Glutamatergic neuron (in vitro differentiated cells): ENCODE measurements around the gene TDRD9. TPM values are rescaled to one million over a fixed set of nuclear protein-coding genes. Genes with fewer than 3 reads are reported as not detected.

ENCODE experiments used
- DNase-seq: peaks from one replicate; pipeline ENCODE4 v3.0.0; 2022
- H3K27ac Mint-ChIP-seq: one replicate; pipeline ENCODE4 v1.8.0; 2020; ENCODE audit warnings: mild to moderate bottlenecking, mixed read lengths, inconsistent platforms; ENCODE audit not compliant: unreplicated experiment
- H3K27me3 Mint-ChIP-seq: one replicate; pipeline ENCODE4 v1.8.0; 2020; ENCODE audit warnings: mild to moderate bottlenecking, moderate library complexity, mixed read lengths, inconsistent platforms; ENCODE audit not compliant: unreplicated experiment
- H3K36me3 Mint-ChIP-seq: one replicate; pipeline ENCODE4 v1.8.0; 2020; ENCODE audit warnings: mild to moderate bottlenecking, mixed read lengths, inconsistent platforms; ENCODE audit not compliant: unreplicated experiment
- H3K4me1 Mint-ChIP-seq: one replicate; pipeline ENCODE4 v1.8.0; 2020; ENCODE audit warnings: mild to moderate bottlenecking, low read depth, mixed read lengths, inconsistent platforms; ENCODE audit not compliant: unreplicated experiment
- H3K4me3 Mint-ChIP-seq: one replicate; pipeline ENCODE4 v1.8.0; 2020; ENCODE audit warnings: mild to moderate bottlenecking, mixed read lengths, inconsistent platforms; ENCODE audit not compliant: unreplicated experiment
- H3K9me3 Mint-ChIP-seq: one replicate; pipeline ENCODE4 v1.8.0; 2020; ENCODE audit warnings: mild to moderate bottlenecking, moderate library complexity, mixed read lengths, inconsistent platforms; ENCODE audit not compliant: unreplicated experiment
- CTCF ChIP-seq: fragments of 200-600 bp; sonication (generic); IDR thresholded peaks from one replicate; pipeline ENCODE4 v1.5.0; 2021; ENCODE audit not compliant: partially characterized antibody, unreplicated experiment
- total RNA-seq: library from RNA; stranded (reverse); fragmentation: NEBNext Ultra II Directional; extraction: Animal tissue kit (Norgen Biotek cat#: 25700); gene quantifications from one replicate; pipeline ENCODE4 v1.2.1, GENCODE V29; 2021; ENCODE audit not compliant: unreplicated experiment

The TDRD9 gene
- total RNA-seq, 1 donor from 2014 or later: not detected

GRCh38 chr14:104014764-104015163, 86.5 kb downstream of the TDRD9 start:
- H3K36me3 Mint-ChIP-seq: no peaks in the 10 kb centered on the region
- H3K27ac Mint-ChIP-seq: no peak overlapping the region
- no peak for TF ChIP-seq CTCF
- no peaks in the 10 kb centered on the region for H3K9me3 Mint-ChIP-seq
- no peak overlapping the region for H3K4me3 Mint-ChIP-seq
- no peaks in the 10 kb centered on the region for H3K4me1 Mint-ChIP-seq
- H3K27me3 Mint-ChIP-seq: peaks cover 2% of the 10 kb centered on the region
- DNase-seq: no peak

- H3K27ac Mint-ChIP-seq: no peak overlapping the region
- H3K27me3 Mint-ChIP-seq: peaks cover 5% of the 10 kb centered on the region
- no peak for DNase-seq
- no peaks in the 10 kb centered on the region for H3K4me1 Mint-ChIP-seq
- TF ChIP-seq CTCF: no peak
- H3K36me3 Mint-ChIP-seq: no peaks in the 10 kb centered on the region
- H3K9me3 Mint-ChIP-seq: peaks cover 2% of the 10 kb centered on the region
- no peak overlapping the region for H3K4me3 Mint-ChIP-seq
Observed at GRCh38 chr14:104016873-104017650, 88.8 kb downstream of the TDRD9 start.

GRCh38 chr14:104019029-104019428, 90.8 kb downstream of the TDRD9 start:
- H3K4me3 Mint-ChIP-seq: no peak overlapping the region
- H3K27ac Mint-ChIP-seq: no peak overlapping the region
- TF ChIP-seq CTCF: no peak
- H3K27me3 Mint-ChIP-seq: peaks cover 2% of the 10 kb centered on the region
- H3K36me3 Mint-ChIP-seq: no peaks in the 10 kb centered on the region
- no peak for DNase-seq
- H3K4me1 Mint-ChIP-seq: no peaks in the 10 kb centered on the region
- H3K9me3 Mint-ChIP-seq: peaks cover 2% of the 10 kb centered on the region

- no peaks in the 10 kb centered on the region for H3K36me3 Mint-ChIP-seq
- peaks cover 2% of the 10 kb centered on the region for H3K27me3 Mint-ChIP-seq
- no peak overlapping the region for H3K4me3 Mint-ChIP-seq
Observed at GRCh38 chr14:104019806-104020205, 91.5 kb downstream of the TDRD9 start.

More at GRCh38 chr14:104019806-104020205, 91.5 kb downstream of the TDRD9 start:
- H3K4me1 Mint-ChIP-seq: no peaks in the 10 kb centered on the region
- TF ChIP-seq CTCF: no peak
- peaks cover 2% of the 10 kb centered on the region for H3K9me3 Mint-ChIP-seq
- no peak for DNase-seq
- H3K27ac Mint-ChIP-seq: no peak overlapping the region
